H1 (cell line): ENCODE results near the gene RHBDF1. TPM values are rescaled to one million over a fixed set of nuclear protein-coding genes. Genes with fewer than 3 reads are reported as not detected.
"Not testable (repeated sequence)": the region's sequence is repeated elsewhere in the genome, so short reads cannot be mapped to it uniquely, and the experiment has no call there.

Experiments used
- CTCF ChIA-PET: fragments of 300-600 bp; sonication (Branson Sonifier 250); formaldehyde crosslinking; loops from one replicate; lab custom pipeline; 2021; ENCODE audit not compliant: partially characterized antibody; lab: Charles Lee
- POLR2A ChIA-PET: fragments of 300-600 bp; sonication (Branson Sonifier 250); formaldehyde crosslinking; loops from one replicate; lab custom pipeline; 2021; ENCODE audit warnings: inconsistent platforms; ENCODE audit not compliant: partially characterized antibody; lab: Charles Lee
- DNase-seq, 2 experiments: peaks; one replicate each; pipeline versions ENCODE4 v3.0.0 to v3.0.0-alpha.2; 2010 to 2022; ENCODE audit warnings: low spot score in 2 of 2, low read depth in 1 of 2, mixed read lengths in 1 of 2
- FAIRE-seq: peaks from 2 replicates; lab custom pipeline; 2011; peaks lifted over from hg19 to GRCh38; lab: Jason Lieb, UNC
- H2AFZ ChIP-seq: 2 replicates; pipeline ENCODE4 v1.8.1; 2012; ENCODE audit warnings: low read length, inconsistent platforms
- H2AK5ac ChIP-seq: 2 replicates; pipeline ENCODE4 v1.6.1; 2013; ENCODE audit warnings: low read depth, low read length
- H2BK120ac ChIP-seq: replicated peaks from 2 replicates; pipeline ENCODE3; 2013; ENCODE audit warnings: low read depth, low read length, inconsistent platforms
- H2BK12ac ChIP-seq: 2 replicates; pipeline ENCODE4 v1.6.1; 2013; ENCODE audit warnings: low read depth, low read length
- H2BK15ac ChIP-seq: 2 replicates; pipeline ENCODE4 v1.6.1; 2013; ENCODE audit warnings: low read length
- H2BK20ac ChIP-seq: 2 replicates; pipeline ENCODE4 v1.6.1; 2013; ENCODE audit warnings: low read length
- H2BK5ac ChIP-seq: 2 replicates; pipeline ENCODE4 v1.6.1; 2013; ENCODE audit warnings: low read depth, low read length
- H3K14ac ChIP-seq: 2 replicates; pipeline ENCODE4 v1.6.1; 2013; ENCODE audit warnings: inconsistent platforms; ENCODE audit not compliant: insufficient read length
- H3K18ac ChIP-seq: 2 replicates; pipeline ENCODE4 v1.6.1; 2013; ENCODE audit warnings: low read length; ENCODE audit errors: extremely low read depth
- H3K23ac ChIP-seq: 2 replicates; pipeline ENCODE4 v1.6.1; 2013; ENCODE audit warnings: inconsistent platforms; ENCODE audit not compliant: insufficient read length
- H3K23me2 ChIP-seq: 2 replicates; pipeline ENCODE4 v1.6.1; 2013; ENCODE audit warnings: low read depth, low read length
- H3K27ac ChIP-seq: 2 replicates; pipeline ENCODE4 v1.6.1; 2011; ENCODE audit warnings: low read depth, low read length, inconsistent platforms
- H3K27me3 ChIP-seq, 4 experiments: replicated peaks in 1 of 4; 1 replicate in 1 of 4; 2 replicates in 3 of 4; pipeline versions ENCODE4 v1.6.1 to v1.8.1; 2011 to 2013; ENCODE audit warnings: low read length in 3 of 4, mild to moderate bottlenecking in 3 of 4, inconsistent platforms in 2 of 4, mixed read lengths in 2 of 4, moderate library complexity in 1 of 4; ENCODE audit not compliant: control insufficient read depth in 3 of 4, insufficient read depth in 3 of 4; ENCODE audit errors: extremely low read depth in 1 of 4
- H3K36me3 ChIP-seq, 4 experiments: 2 replicates each; pipeline versions ENCODE4 v1.6.1 to v1.8.1; 2011 to 2013; ENCODE audit warnings: mild to moderate bottlenecking in 4 of 4, low read length in 3 of 4, moderate library complexity in 2 of 4, control low read depth in 1 of 4, inconsistent platforms in 1 of 4; ENCODE audit not compliant: insufficient read depth in 4 of 4, control insufficient read depth in 2 of 4
- H3K4ac ChIP-seq: replicated peaks from 2 replicates; pipeline ENCODE3; 2013; ENCODE audit warnings: low read length, low read depth, mixed read lengths, inconsistent platforms; ENCODE audit not compliant: insufficient read length
- H3K4me1 ChIP-seq, 4 experiments: replicated peaks in 1 of 4; 1 replicate in 1 of 4; 2 replicates in 3 of 4; pipeline versions ENCODE4 v1.6.1 to v1.8.1; 2011 to 2013; ENCODE audit warnings: low read length in 3 of 4, inconsistent platforms in 2 of 4, mixed read lengths in 1 of 4; ENCODE audit not compliant: insufficient read depth in 4 of 4, control insufficient read depth in 3 of 4
- H3K4me2 ChIP-seq, 2 experiments: 2 replicates each; pipeline versions ENCODE4 v1.6.1 to v1.8.1; 2011 to 2013; ENCODE audit warnings: low read depth in 2 of 2, low read length in 2 of 2, control low read depth in 1 of 2, inconsistent platforms in 1 of 2, mild to moderate bottlenecking in 1 of 2; ENCODE audit not compliant: insufficient read depth in 1 of 2
- H3K4me3 ChIP-seq, 4 experiments: fragments of 200-600, 300-600 bp in 1 of 4; sonication (generic), shearing (Covaris generic), sonication (Bioruptor Twin) in 1 of 4; 2 replicates each; pipeline versions ENCODE4 v1.5.1 to v1.8.1; 2011 to 2016; ENCODE audit warnings: low read length in 4 of 4, low read depth in 3 of 4, control low read depth in 2 of 4, inconsistent platforms in 2 of 4, mild to moderate bottlenecking in 2 of 4, mixed read lengths in 1 of 4, moderate library complexity in 1 of 4; ENCODE audit not compliant: insufficient read depth in 2 of 4; ENCODE audit errors: extremely low read depth in 1 of 4
- H3K56ac ChIP-seq: replicated peaks from 2 replicates; pipeline ENCODE3; 2013; ENCODE audit warnings: low read depth, mild to moderate bottlenecking, mixed read lengths, low read length, inconsistent platforms; ENCODE audit not compliant: insufficient read length
- H3K79me1 ChIP-seq: 2 replicates; pipeline ENCODE4 v1.6.1; 2013; ENCODE audit warnings: low read depth, low read length, control low read depth
- H3K79me2 ChIP-seq, 2 experiments: 2 replicates each; pipeline versions ENCODE4 v1.6.1 to v1.8.1; 2012 to 2013; ENCODE audit warnings: low read length in 2 of 2, mild to moderate bottlenecking in 2 of 2, inconsistent platforms in 1 of 2; ENCODE audit not compliant: insufficient read depth in 2 of 2, control insufficient read depth in 1 of 2
- H3K9ac ChIP-seq, 4 experiments: replicated peaks in 1 of 4; 1 replicate in 1 of 4; 2 replicates in 3 of 4; pipeline versions ENCODE4 v1.6.1 to v1.8.1; 2011 to 2013; ENCODE audit warnings: low read depth in 3 of 4, low read length in 3 of 4, control low read depth in 2 of 4, mild to moderate bottlenecking in 2 of 4, moderate library complexity in 2 of 4, inconsistent platforms in 1 of 4; ENCODE audit errors: extremely low read depth in 1 of 4
- H3K9me3 ChIP-seq, 2 experiments: 2 replicates each; pipeline versions ENCODE4 v1.6.1 to v1.8.1; 2012 to 2013; ENCODE audit warnings: mild to moderate bottlenecking in 2 of 2, moderate library complexity in 2 of 2, control low read depth in 1 of 2, inconsistent platforms in 1 of 2, low read depth in 1 of 2, low read length in 1 of 2, mixed read lengths in 1 of 2; ENCODE audit not compliant: insufficient read depth in 2 of 2
- H4K20me1 ChIP-seq, 2 experiments: replicated peaks in 1 of 2; 2 replicates each; pipeline versions ENCODE3 to v1.8.1; 2011 to 2013; ENCODE audit warnings: inconsistent platforms in 2 of 2, low read length in 2 of 2, mild to moderate bottlenecking in 1 of 2; ENCODE audit not compliant: insufficient read depth in 2 of 2, control insufficient read depth in 1 of 2
- H4K5ac ChIP-seq: 2 replicates; pipeline ENCODE4 v1.6.1; 2013; ENCODE audit warnings: low read length, low read depth, mixed read lengths, inconsistent platforms; ENCODE audit not compliant: insufficient read length
- H4K8ac ChIP-seq: 2 replicates; pipeline ENCODE4 v1.8.0; 2013; ENCODE audit warnings: mild to moderate bottlenecking, moderate library complexity, low read length, inconsistent platforms; ENCODE audit not compliant: insufficient read depth; ENCODE audit errors: extremely low read depth
- H4K91ac ChIP-seq: replicated peaks from 2 replicates; pipeline ENCODE3; 2013; ENCODE audit warnings: low read length, mixed read lengths, inconsistent platforms; ENCODE audit not compliant: insufficient read length
- whole genome bisulfite sequencing, 2 experiments: shearing (Covaris generic) in 1 of 2; methylation state at CpG; one replicate each; pipeline versions ENCODE4 v1.1.6 to v1.1.7; 2013 to 2015; ENCODE audit warnings: low lambda C conversion rate in 2 of 2, mixed read lengths in 2 of 2, inconsistent platforms in 1 of 2, low coverage in 1 of 2, missing lambda C conversion rate in 1 of 2; ENCODE audit not compliant: insufficient replicate concordance in 2 of 2, insufficient coverage in 1 of 2, insufficient read length in 1 of 2; ENCODE audit errors: extremely low coverage in 1 of 2, missing lambda C conversion rate in 1 of 2; 5-methylcytosine and 5-hydroxymethylcytosine counted together
- polyA plus RNA-seq, 7 experiments: library from polyadenylated mRNA; depleted of rRNA in 3 of 7; stranded (reverse) in 5 of 7; unstranded in 2 of 7; fragments of >200 nt in 5 of 7; fragments of 200-250 nt in 2 of 7; gene quantifications; 1 replicate in 5 of 7; 2 replicates in 1 of 7; 4 replicates in 1 of 7; pipeline versions ENCODE4 v1.2.1 to v1.2.3, GENCODE V29; 2011 to 2013; ENCODE audit warnings: missing spikeins in 2 of 7, mixed read lengths in 2 of 7
- total RNA-seq: library from RNA; stranded (reverse); fragmentation: NEBNext Ultra II Directional; extraction: Animal tissue kit (Norgen Biotek cat#: 25700); gene quantifications from 2 replicates; pipeline ENCODE4 v1.2.1, GENCODE V29; 2021

RHBDF1 gene
- total and polyA plus RNA-seq, 2 of the 8 experiments (the other 6 are each of a cell fraction or from before 2014, with no cell fraction given) = 37.4 to 51.6 TPM

DNA sequence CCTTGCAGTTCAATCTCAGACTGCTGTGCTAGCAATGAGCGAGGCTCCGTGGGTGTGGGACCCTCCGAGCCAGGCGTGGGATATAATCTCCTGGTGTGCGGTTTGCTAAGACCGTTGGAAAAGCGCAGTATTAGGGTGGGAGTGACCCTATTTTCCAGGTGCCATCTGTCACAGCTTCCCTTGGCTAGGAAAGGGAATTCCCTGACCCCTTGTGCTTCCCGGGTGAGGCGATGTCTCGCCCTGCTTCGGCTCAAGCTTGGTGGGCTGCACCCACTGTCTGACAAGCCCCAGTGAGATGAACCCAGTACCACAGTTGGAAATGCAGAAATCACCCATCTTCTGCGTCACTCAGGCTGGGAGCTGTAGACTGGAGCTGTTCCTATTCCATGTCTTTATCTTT is 51.5 kb downstream of the RHBDF1 start:
- H3K27ac ChIP-seq, DNase-seq, H3K4me3 ChIP-seq, H4K20me1 ChIP-seq, H3K9me3 ChIP-seq, H3K79me1 ChIP-seq, CTCF ChIA-PET, H3K79me2 ChIP-seq, H3K4me2 ChIP-seq, H2BK15ac ChIP-seq, H3K27me3 ChIP-seq, H2BK5ac ChIP-seq, H2BK120ac ChIP-seq, H3K4me1 ChIP-seq, FAIRE-seq, H3K23me2 ChIP-seq, H3K23ac ChIP-seq, H2BK20ac ChIP-seq, H3K56ac ChIP-seq, H4K8ac ChIP-seq, POLR2A ChIA-PET, H3K4ac ChIP-seq, H4K5ac ChIP-seq, H3K18ac ChIP-seq, H3K36me3 ChIP-seq, H2AK5ac ChIP-seq, H2BK12ac ChIP-seq, H2AFZ ChIP-seq, H3K9ac ChIP-seq, H3K14ac ChIP-seq, H4K91ac ChIP-seq: not testable (repeated sequence)
- 96% methylated on average over 11 of the region's 12 CpGs; no CpG with 5 or more reads in 1 of the 2 experiments for WGBS, 2 experiments

DNA sequence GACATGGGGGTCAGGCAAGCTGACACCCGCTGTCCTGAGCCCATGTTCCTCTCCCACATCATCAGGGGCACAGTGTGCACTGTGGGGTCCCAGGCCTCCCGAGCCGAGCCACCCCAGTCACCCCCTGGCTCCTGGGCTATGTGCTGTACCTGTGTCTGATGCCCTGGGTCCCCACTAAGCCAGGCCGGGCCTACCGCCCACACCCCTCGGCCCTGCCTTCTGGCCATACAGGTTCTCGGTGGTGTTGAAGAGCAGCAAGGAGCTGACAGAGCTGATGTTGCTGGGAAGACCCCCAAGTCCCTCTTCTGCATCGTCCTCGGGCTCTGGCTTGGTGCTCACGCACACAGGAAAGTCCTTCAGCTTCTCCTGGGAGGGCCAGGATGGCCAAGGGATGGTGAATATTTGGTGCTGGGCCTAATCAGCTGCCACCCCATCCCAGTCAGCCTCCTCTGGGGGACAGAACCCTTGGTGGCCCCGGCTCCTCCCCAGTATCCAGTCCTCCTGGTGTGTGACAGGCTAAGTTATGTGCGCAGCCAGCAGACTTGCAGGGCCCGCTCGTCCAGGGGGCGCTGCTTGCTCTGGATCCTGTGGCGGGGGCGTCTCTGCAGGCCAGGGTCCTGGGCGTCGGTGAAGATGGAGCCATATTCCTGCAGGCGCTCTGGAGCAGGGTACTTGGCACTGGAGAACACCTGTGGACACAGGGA is 55.2 kb downstream of the RHBDF1 start:
- H3K79me1 ChIP-seq, H3K27ac ChIP-seq, H3K27me3 ChIP-seq, FAIRE-seq, H4K20me1 ChIP-seq, CTCF ChIA-PET, H4K5ac ChIP-seq, H4K8ac ChIP-seq, H2BK15ac ChIP-seq, H2AK5ac ChIP-seq, H3K36me3 ChIP-seq, H3K9me3 ChIP-seq, H3K79me2 ChIP-seq, H2BK20ac ChIP-seq, H2AFZ ChIP-seq, H3K4ac ChIP-seq, H3K56ac ChIP-seq, H2BK5ac ChIP-seq, H3K23ac ChIP-seq, H3K4me2 ChIP-seq, H2BK12ac ChIP-seq, H3K4me1 ChIP-seq, H3K23me2 ChIP-seq, H3K18ac ChIP-seq, H2BK120ac ChIP-seq, H3K4me3 ChIP-seq, H3K14ac ChIP-seq, H3K9ac ChIP-seq, H4K91ac ChIP-seq, POLR2A ChIA-PET, DNase-seq: not testable (repeated sequence)
- WGBS, 2 experiments = 89% methylated on average over 5 of the region's 20 CpGs; no CpG with 5 or more reads in 1 of the 2 experiments
